HEK293 (cell line): ENCODE results near the gene SLC1A1.
"Not testable (repeated sequence)": the region's sequence is repeated elsewhere in the genome, so short reads cannot be mapped to it uniquely, and the experiment has no call there.

Source experiments
- CTCF ChIP-seq: fragments of 450-650 bp; formaldehyde crosslinking; IDR thresholded peaks from 2 replicates; pipeline ENCODE4 v1.5.1; 2016; ENCODE audit warnings: missing biosample characterization, missing genetic modification characterization
- YY1 ChIP-seq: fragments of 450-650 bp; formaldehyde crosslinking; IDR thresholded peaks from 2 replicates; pipeline ENCODE4 v1.5.1; 2018; ENCODE audit warnings: missing biosample characterization, missing genetic modification characterization
- ZBTB21 ChIP-seq: fragments of 450-650 bp; formaldehyde crosslinking; IDR thresholded peaks from 2 replicates; pipeline ENCODE4 v1.5.1; 2017; ENCODE audit warnings: missing biosample characterization, missing genetic modification characterization
- ZBTB7A ChIP-seq: fragments of 450-650 bp; formaldehyde crosslinking; IDR thresholded peaks from 2 replicates; pipeline ENCODE4 v1.5.1; 2016; ENCODE audit warnings: low read depth, missing biosample characterization, missing genetic modification characterization
- ZFP3 ChIP-seq: fragments of 450-650 bp; formaldehyde crosslinking; IDR thresholded peaks from 2 replicates; pipeline ENCODE4 v1.5.1; 2016; ENCODE audit warnings: low read depth, missing biosample characterization, missing genetic modification characterization
- ZNF274 ChIP-seq, 2 experiments: fragments of 200-500 bp in 1 of 2; fragments of 450-650 bp in 1 of 2; sonication (Bioruptor generic) in 1 of 2; formaldehyde crosslinking in 1 of 2; IDR thresholded peaks; 2 replicates each; pipeline versions ENCODE4 v1.5.1 to v1.6.1; 2014 to 2016; ENCODE audit warnings: borderline replicate concordance in 1 of 2, inconsistent platforms in 1 of 2, low read length in 1 of 2, missing biosample characterization in 1 of 2, missing genetic modification characterization in 1 of 2
- ZNF292 ChIP-seq: fragments of 450-650 bp; formaldehyde crosslinking; IDR thresholded peaks from 2 replicates; pipeline ENCODE4 v1.5.1; 2016; ENCODE audit warnings: low read depth, missing biosample characterization, missing genetic modification characterization, borderline replicate concordance
- ZNF530 ChIP-seq: fragments of 450-650 bp; formaldehyde crosslinking; IDR thresholded peaks from 2 replicates; pipeline ENCODE4 v1.5.1; 2016; ENCODE audit warnings: low read depth, missing biosample characterization, missing genetic modification characterization
- ZNF777 ChIP-seq: fragments of 450-650 bp; formaldehyde crosslinking; IDR thresholded peaks from 2 replicates; pipeline ENCODE4 v1.5.1; 2017; ENCODE audit warnings: missing biosample characterization, missing genetic modification characterization, borderline replicate concordance
- TF ChIP-seq, protein P1 (sequence below): fragments of 450-650 bp; formaldehyde crosslinking; IDR thresholded peaks from 2 replicates; pipeline ENCODE4 v1.5.1; 2016; ENCODE audit warnings: missing biosample characterization, missing genetic modification characterization, borderline replicate concordance

GRCh38 chr9:4536196-4536595 is 45.9 kb downstream of the SLC1A1 start:
- not testable (repeated sequence) for TF ChIP-seq ZNF530 (tag by site-specific recombination); CTCF (tag by site-specific recombination); YY1 (tag by site-specific recombination); ZBTB21; ZBTB7A (tag by site-specific recombination); ZNF274 (IDR thresholded peaks at IDR 0.05; ENCODE audit: low read length); ZNF274 (tag by site-specific recombination; IDR thresholded peaks at IDR 0.05; ENCODE audit: borderline replicate concordance); ZNF292; ZNF777 (tag by site-specific recombination); ZFP3 (tag by site-specific recombination)
- TF ChIP-seq, protein P1, sequence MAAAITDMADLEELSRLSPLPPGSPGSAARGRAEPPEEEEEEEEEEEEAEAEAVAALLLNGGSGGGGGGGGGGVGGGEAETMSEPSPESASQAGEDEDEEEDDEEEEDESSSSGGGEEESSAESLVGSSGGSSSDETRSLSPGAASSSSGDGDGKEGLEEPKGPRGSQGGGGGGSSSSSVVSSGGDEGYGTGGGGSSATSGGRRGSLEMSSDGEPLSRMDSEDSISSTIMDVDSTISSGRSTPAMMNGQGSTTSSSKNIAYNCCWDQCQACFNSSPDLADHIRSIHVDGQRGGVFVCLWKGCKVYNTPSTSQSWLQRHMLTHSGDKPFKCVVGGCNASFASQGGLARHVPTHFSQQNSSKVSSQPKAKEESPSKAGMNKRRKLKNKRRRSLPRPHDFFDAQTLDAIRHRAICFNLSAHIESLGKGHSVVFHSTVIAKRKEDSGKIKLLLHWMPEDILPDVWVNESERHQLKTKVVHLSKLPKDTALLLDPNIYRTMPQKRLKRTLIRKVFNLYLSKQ (tag by site-specific recombination), result not testable (repeated sequence)
